Peyer's patch (tissue), 4 donors: Measurements from ENCODE around the gene RAB28. TPM values are rescaled to one million over a fixed set of nuclear protein-coding genes. Genes with fewer than 3 reads are reported as not detected.

ENCODE experiments used
- DNase-seq, 3 donors: peaks; one replicate each; pipeline ENCODE4 v3.0.0-alpha.2; 2017 to 2019
- H3K27ac ChIP-seq, 4 donors: fragments of 200-600 bp; sonication (generic); one replicate each; pipeline ENCODE4 v1.5.1; 2016 to 2019
- H3K27me3 ChIP-seq, 2 donors: fragments of 200-600 bp; sonication (generic); one replicate each; pipeline ENCODE4 v1.5.1; 2019
- H3K36me3 ChIP-seq, 3 donors: fragments of 200-600 bp; sonication (generic); one replicate each; pipeline ENCODE4 v1.5.1; 2016 to 2019
- H3K4me1 ChIP-seq, 4 donors: fragments of 200-600 bp; sonication (generic); one replicate each; pipeline ENCODE4 v1.5.1; 2016 to 2019
- H3K4me3 ChIP-seq, 4 donors: fragments of 200-600 bp; sonication (generic); 1 replicate in 3 of 4; 2 replicates in 1 of 4; pipeline ENCODE4 v1.5.1; 2016 to 2019; ENCODE audit warnings: mild to moderate bottlenecking in 1 of 4
- H3K9me3 ChIP-seq, 4 donors: fragments of 200-600 bp; sonication (generic); one replicate each; pipeline ENCODE4 v1.5.1; 2016 to 2019; ENCODE audit warnings: mild to moderate bottlenecking in 1 of 4
- CTCF ChIP-seq, 6 experiments: fragments of 450-650 bp in 4 of 6; fragments of 200-600 bp in 2 of 6; sonication (generic) in 1 of 6; IDR thresholded peaks; one replicate each; pipeline ENCODE4 v1.5.1; 2017 to 2019; ENCODE audit warnings: antibody characterized with exemption in 6 of 6, mild to moderate bottlenecking in 3 of 6, moderate library complexity in 1 of 6
- POLR2A ChIP-seq, 2 donors: fragments of 450-650 bp; IDR thresholded peaks; one replicate each; pipeline ENCODE4 v1.5.1; 2017; ENCODE audit warnings: antibody characterized with exemption in 2 of 2, mild to moderate bottlenecking in 2 of 2, moderate library complexity in 2 of 2
- total RNA-seq, 4 donors: library from RNA; depleted of rRNA; stranded (reverse); fragments of >200 nt; gene quantifications; one replicate each; pipeline ENCODE4 v1.1.0, GENCODE V29; 2016

RAB28 gene
- total RNA-seq, 4 donors from 2014 or later, result 11.2 to 24.8 (median 12.4) TPM

- no peak overlapping the region for H3K27ac ChIP-seq
- H3K36me3 ChIP-seq, result no peaks in the 10 kb centered on the region
- DNase-seq, result no peak
- no peaks in the 10 kb centered on the region for H3K4me1 ChIP-seq
- no peaks in the 10 kb centered on the region for H3K9me3 ChIP-seq
- TF ChIP-seq POLR2A (IDR thresholded peaks at IDR 0.05) (no peak), CTCF (IDR thresholded peaks at IDR 0.05) (no peak)
- no peaks in the 10 kb centered on the region for H3K27me3 ChIP-seq
- no peak overlapping the region for H3K4me3 ChIP-seq
Observed at GRCh38 chr4:13367244-13367643, 116.9 kb downstream of the RAB28 start.

- Histone ChIP-seq H3K36me3 (no peaks in the 10 kb centered on the region), H3K4me3 (no peak overlapping the region), H3K4me1 (no peaks in the 10 kb centered on the region), H3K27me3 (no peaks in the 10 kb centered on the region), H3K27ac (no peak overlapping the region), H3K9me3 (no peaks in the 10 kb centered on the region)
- TF ChIP-seq POLR2A (IDR thresholded peaks at IDR 0.05), result no peak
- no peak for TF ChIP-seq CTCF (IDR thresholded peaks at IDR 0.05)
- DNase-seq, result no peak
Observed at GRCh38 chr4:13365195-13365594, 118.9 kb downstream of the RAB28 start.

GRCh38 chr4:13364653-13365052 lies 119.5 kb downstream of the RAB28 start:
- Histone ChIP-seq H3K27ac (no peak overlapping the region), H3K36me3 (no peaks in the 10 kb centered on the region), H3K27me3 (no peaks in the 10 kb centered on the region), H3K9me3 (no peaks in the 10 kb centered on the region), H3K4me3 (no peak overlapping the region), H3K4me1 (no peaks in the 10 kb centered on the region)
- TF ChIP-seq POLR2A (IDR thresholded peaks at IDR 0.05), result no peak
- no peak for TF ChIP-seq CTCF (IDR thresholded peaks at IDR 0.05)
- DNase-seq, result no peak

- no peaks in the 10 kb centered on the region for H3K4me1 ChIP-seq
- no peaks in the 10 kb centered on the region for H3K9me3 ChIP-seq
- no peaks in the 10 kb centered on the region for H3K27me3 ChIP-seq
- DNase-seq, result no peak
- TF ChIP-seq POLR2A (IDR thresholded peaks at IDR 0.05) (no peak), CTCF (IDR thresholded peaks at IDR 0.05) (no peak)
- no peak overlapping the region for H3K27ac ChIP-seq
- no peak overlapping the region for H3K4me3 ChIP-seq
- no peaks in the 10 kb centered on the region for H3K36me3 ChIP-seq
Observed at GRCh38 chr4:13364172-13364571, 120.0 kb downstream of the RAB28 start.

- Histone ChIP-seq H3K36me3 (no peaks in the 10 kb centered on the region), H3K4me3 (no peak overlapping the region), H3K9me3 (no peaks in the 10 kb centered on the region), H3K27me3 (no peaks in the 10 kb centered on the region), H3K27ac (no peak overlapping the region), H3K4me1 (no peaks in the 10 kb centered on the region)
- no peak for TF ChIP-seq POLR2A (IDR thresholded peaks at IDR 0.05)
- TF ChIP-seq CTCF (IDR thresholded peaks at IDR 0.05), result no peak
- DNase-seq, result no peak
Observed at GRCh38 chr4:13359809-13360208, 124.3 kb downstream of the RAB28 start.
